COLO829 (cell line): ENCODE data around the gene NFATC1.

Experiments used
- DNase-seq: peaks from one replicate; pipeline ENCODE4 v3.0.0; 2012; ENCODE audit warnings: low spot score

NFATC1 gene

GRCh38 chr18:79558196-79558932 lies 162.6 kb downstream of the NFATC1 start:
- DNase-seq = no peak

GRCh38 chr18:79558933-79559416 lies 163.2 kb downstream of the NFATC1 start:
- no peak for DNase-seq

GRCh38 chr18:79559436-79559835 lies 163.7 kb downstream of the NFATC1 start:
- DNase-seq = no peak

GRCh38 chr18:79560042-79560860 lies 164.5 kb downstream of the NFATC1 start:
- DNase-seq = no peak

GRCh38 chr18:79560861-79561210 lies 165.1 kb downstream of the NFATC1 start:
- no peak for DNase-seq

- DNase-seq = no peak
Observed at GRCh38 chr18:79563949-79564348, 168.2 kb downstream of the NFATC1 start.

GRCh38 chr18:79564441-79564840 lies 168.7 kb downstream of the NFATC1 start:
- DNase-seq = no peak

- no peak for DNase-seq
Observed at GRCh38 chr18:79566771-79567431, 171.2 kb downstream of the NFATC1 start.

GRCh38 chr18:79567481-79568147 lies 171.9 kb downstream of the NFATC1 start:
- no peak for DNase-seq

- no peak for DNase-seq
Observed at GRCh38 chr18:79568543-79569205, 172.9 kb downstream of the NFATC1 start.

GRCh38 chr18:79569720-79570119 lies 174.0 kb downstream of the NFATC1 start:
- DNase-seq = no peak

GRCh38 chr18:79570266-79571201 lies 174.8 kb downstream of the NFATC1 start:
- DNase-seq = no peak

- DNase-seq = no peak
Observed at GRCh38 chr18:79571211-79572092, 175.7 kb downstream of the NFATC1 start.

GRCh38 chr18:79572093-79572780 lies 176.5 kb downstream of the NFATC1 start:
- no peak for DNase-seq

GRCh38 chr18:79572848-79573451 lies 177.2 kb downstream of the NFATC1 start:
- DNase-seq = no peak

GRCh38 chr18:79573921-79574491 lies 178.3 kb downstream of the NFATC1 start:
- no peak for DNase-seq

GRCh38 chr18:79574938-79575525 lies 179.3 kb downstream of the NFATC1 start:
- DNase-seq = no peak
